C4-2B (cell line): Measurements from ENCODE around the gene S100A3.

Experiments used
- H3K27ac ChIP-seq: fragments of 450-650 bp; 2 replicates; pipeline ENCODE4 v1.5.1; 2017
- CTCF ChIP-seq: fragments of 450-650 bp; conservative IDR thresholded peaks from 2 replicates; pipeline ENCODE4 v1.5.1; 2017; ENCODE audit warnings: mild to moderate bottlenecking
- ZFX ChIP-seq: fragments of 450-650 bp; IDR thresholded peaks from 2 replicates; pipeline ENCODE4 v1.6.1; 2017

S100A3 gene

GRCh38 chr1:153538315-153538821 is 10.7 kb downstream of the S100A3 start:
- TF ChIP-seq ZFX (no peak), CTCF (no peak)
- no peak overlapping the region for H3K27ac ChIP-seq

DNA sequence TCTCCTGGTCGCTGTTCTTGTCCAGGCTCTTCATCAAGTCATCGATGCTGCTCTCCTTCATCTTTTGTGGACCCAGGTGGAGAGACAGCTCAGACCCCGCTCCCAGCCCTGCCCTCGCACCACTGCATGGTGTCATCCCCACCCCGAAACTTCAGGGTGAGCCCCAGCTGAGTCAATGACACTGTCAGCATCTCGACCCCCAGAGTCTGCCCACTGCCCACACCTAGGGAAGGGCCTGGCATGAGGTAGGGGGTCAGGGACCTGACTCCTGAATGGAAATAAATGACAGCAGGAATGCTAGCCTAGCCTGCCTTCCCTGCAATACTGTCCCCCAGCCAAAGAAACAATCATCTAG is 11.7 kb downstream of the S100A3 start:
- no peak overlapping the region for H3K27ac ChIP-seq
- no peak for TF ChIP-seq ZFX
- no peak for TF ChIP-seq CTCF

- H3K27ac ChIP-seq, result no peak overlapping the region
- no peak for TF ChIP-seq CTCF
- TF ChIP-seq ZFX, result no peak
These were observed 12.2 kb downstream of the S100A3 start for GRCh38 chr1:153536671-153537375.

DNA sequence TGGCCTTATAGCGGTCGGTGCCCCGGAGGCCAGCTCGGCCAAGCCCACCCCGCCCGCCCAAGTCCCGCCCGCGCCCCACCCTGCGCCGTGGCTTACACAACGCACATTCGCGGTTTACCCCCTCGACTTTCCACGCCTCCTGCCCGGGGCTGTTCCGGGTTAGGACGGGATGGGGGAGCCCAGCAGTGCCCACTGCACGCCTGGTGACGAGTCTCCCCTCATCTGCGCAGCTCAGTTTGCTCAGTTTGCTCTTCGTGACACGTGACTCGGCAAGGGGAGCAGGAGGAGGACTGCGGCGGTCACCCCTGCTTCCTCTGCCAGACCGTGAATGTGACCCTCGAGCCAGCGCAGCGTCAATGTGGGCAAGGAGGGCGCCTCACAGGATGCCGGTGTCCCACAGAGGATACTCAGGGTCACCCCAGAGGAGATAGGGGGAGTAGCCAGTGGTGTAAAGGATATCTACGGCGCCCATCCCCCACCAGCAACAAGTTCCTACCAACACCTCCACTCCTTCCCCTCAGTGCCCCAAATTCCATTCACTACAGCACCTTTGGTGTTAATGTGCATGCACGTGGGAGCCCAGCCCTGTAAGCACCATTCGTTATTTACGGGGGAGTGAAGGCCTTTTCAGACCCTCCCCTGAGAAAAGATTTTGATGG is 12.9 kb downstream of the S100A3 start:
- no peak overlapping the region for H3K27ac ChIP-seq
- TF ChIP-seq CTCF (no peak), ZFX (no peak)

GRCh38 chr1:153535242-153536011 is 13.6 kb downstream of the S100A3 start, which contains the start of gene S100A6:
Gene S100A6 (minus strand): TSS chr1:153535991. CDS start chr1:153535339, 652 bp downstream.
- H3K27ac ChIP-seq, result no peak within 1 kb of the TSS
- TF ChIP-seq CTCF, result no peak
- no peak for TF ChIP-seq ZFX

DNA sequence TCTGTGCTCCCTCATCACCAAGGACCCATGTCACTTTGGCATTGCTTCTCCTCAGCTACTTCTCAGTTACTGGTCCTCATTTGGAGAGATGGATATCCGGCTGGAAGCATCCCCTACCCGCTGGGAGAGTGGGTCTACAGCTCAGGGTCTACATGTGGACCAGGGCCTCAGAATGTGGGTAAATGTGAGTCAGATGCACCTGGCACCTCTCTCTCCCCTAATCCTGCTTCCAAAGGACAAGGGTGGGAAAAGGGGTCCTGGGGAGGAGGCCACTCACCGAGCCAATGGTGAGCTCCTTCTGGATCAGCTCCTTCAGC is 14.2 kb downstream of the S100A3 start:
- no peak overlapping the region for H3K27ac ChIP-seq
- TF ChIP-seq ZFX (no peak), CTCF (no peak)
